SJCRH30 (cell line): ENCODE results near the gene MAB21L3. TPM values are rescaled to one million over a fixed set of nuclear protein-coding genes. Genes with fewer than 3 reads are reported as not detected.

Experiments used
- DNase-seq, 2 experiments: peaks; one replicate each; pipeline ENCODE4 v3.0.0-alpha.2; 2015 to 2020
- H3K27ac ChIP-seq: fragments of 250-450 bp; sonication (Bioruptor Pico); 2 replicates; pipeline ENCODE4 v1.5.1; 2020; ENCODE audit warnings: mild to moderate bottlenecking, moderate library complexity
- H3K27me3 ChIP-seq: fragments of 250-450 bp; sonication (Bioruptor Pico); 2 replicates; pipeline ENCODE4 v1.5.1; 2020; ENCODE audit warnings: mild to moderate bottlenecking, moderate library complexity
- H3K36me3 ChIP-seq: fragments of 250-450 bp; sonication (Bioruptor Pico); 2 replicates; pipeline ENCODE4 v1.5.1; 2020; ENCODE audit warnings: mild to moderate bottlenecking, moderate library complexity
- H3K4me1 ChIP-seq: fragments of 250-450 bp; sonication (Bioruptor Pico); 2 replicates; pipeline ENCODE4 v1.5.1; 2020; ENCODE audit warnings: mild to moderate bottlenecking, moderate library complexity
- H3K4me3 ChIP-seq: fragments of 250-450 bp; sonication (Bioruptor Pico); 2 replicates; pipeline ENCODE4 v1.5.1; 2020; ENCODE audit warnings: mild to moderate bottlenecking, moderate library complexity
- H3K9me3 ChIP-seq: fragments of 250-450 bp; sonication (Bioruptor Pico); replicated peaks from 2 replicates; pipeline ENCODE4 v1.5.1; 2020; ENCODE audit warnings: mild to moderate bottlenecking, moderate library complexity
- total RNA-seq: library from RNA; depleted of rRNA; stranded (reverse); fragments of >200 nt; shearing (Covaris generic); gene quantifications from 2 replicates; pipeline ENCODE4 v1.2.3, GENCODE V29; 2014

MAB21L3 gene
- total RNA-seq, 1 experiment from 2014 or later: 0.95 TPM

DNA sequence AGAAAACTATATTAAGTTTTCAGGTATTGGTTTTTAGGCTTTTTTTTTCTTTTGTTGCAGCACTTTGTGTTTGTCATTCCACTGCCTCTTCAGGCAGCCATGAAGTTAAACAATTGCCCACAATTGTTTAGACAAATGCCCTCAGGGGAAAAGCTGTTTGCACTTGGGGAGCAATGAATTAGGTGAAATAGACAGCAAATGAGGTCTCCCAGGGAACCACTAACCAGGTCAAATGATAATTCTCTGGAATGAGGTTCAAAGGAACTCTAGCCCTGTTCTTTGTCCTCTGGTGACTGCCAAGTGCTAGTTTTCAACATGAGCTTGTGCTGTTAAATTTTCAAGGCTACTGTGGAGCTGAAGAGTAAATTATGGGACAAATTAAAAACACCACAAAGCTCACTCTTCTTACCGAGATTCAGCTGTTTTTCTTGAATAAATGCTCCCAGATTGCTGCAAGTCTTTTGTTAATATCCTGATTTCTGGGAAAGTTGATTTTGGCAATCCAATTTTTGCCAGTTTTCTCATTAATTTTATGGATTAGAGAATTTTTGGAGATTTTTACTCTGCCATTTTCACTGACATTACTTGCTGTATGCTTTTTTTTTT, 15.1 kb upstream of the MAB21L3 start:
- H3K4me3 ChIP-seq: no peak overlapping the region
- no peaks in the 10 kb centered on the region for H3K4me1 ChIP-seq
- H3K9me3 ChIP-seq: no peaks in the 10 kb centered on the region
- no peak for DNase-seq
- H3K27me3 ChIP-seq: no peaks in the 10 kb centered on the region
- no peak overlapping the region for H3K27ac ChIP-seq
- no peaks in the 10 kb centered on the region for H3K36me3 ChIP-seq

DNA sequence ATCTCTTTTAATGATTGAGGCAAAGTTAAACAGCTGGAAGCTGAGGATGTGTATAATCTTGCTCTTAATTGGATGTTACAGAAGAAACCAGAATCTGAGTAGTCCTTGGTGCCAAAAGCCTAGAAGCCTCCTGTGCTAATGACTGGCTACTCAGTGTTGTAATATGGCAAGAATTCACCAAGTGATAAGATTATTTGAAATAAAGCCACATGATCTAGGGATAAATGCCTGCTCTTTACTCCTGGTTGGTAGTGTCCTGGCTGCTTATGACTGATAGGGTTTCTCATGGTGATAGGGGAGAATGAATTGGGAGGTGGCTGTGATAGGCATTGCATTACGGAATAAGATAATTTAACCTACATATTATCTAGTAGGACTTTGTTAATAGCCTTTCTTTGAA, 13.6 kb upstream of the MAB21L3 start:
- no peak for DNase-seq
- H3K27ac ChIP-seq: no peak overlapping the region
- H3K4me1 ChIP-seq: no peaks in the 10 kb centered on the region
- no peaks in the 10 kb centered on the region for H3K9me3 ChIP-seq
- H3K27me3 ChIP-seq: no peaks in the 10 kb centered on the region
- H3K36me3 ChIP-seq: no peaks in the 10 kb centered on the region
- no peak overlapping the region for H3K4me3 ChIP-seq

DNA sequence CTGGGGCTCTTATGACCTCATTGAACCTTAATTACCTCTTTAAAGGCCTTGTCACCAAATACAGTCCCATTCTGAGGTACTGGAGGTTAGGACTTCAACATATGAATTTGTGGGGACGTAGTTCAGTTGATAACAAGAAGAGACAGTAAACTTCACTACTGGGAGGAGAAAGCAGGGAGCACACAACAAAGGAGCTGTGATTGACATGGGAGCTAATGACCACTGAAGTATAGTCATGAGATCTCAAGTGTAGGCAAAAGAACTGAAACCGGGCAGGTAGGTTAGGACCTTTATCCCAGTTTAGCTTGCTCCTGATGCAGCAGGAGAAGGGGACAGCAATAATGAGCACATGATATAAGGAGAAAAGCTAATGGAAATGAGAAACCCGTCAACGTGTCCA, 11.8 kb upstream of the MAB21L3 start:
- H3K4me3 ChIP-seq: no peak overlapping the region
- no peak for DNase-seq
- H3K36me3 ChIP-seq: no peaks in the 10 kb centered on the region
- no peaks in the 10 kb centered on the region for H3K9me3 ChIP-seq
- H3K27ac ChIP-seq: no peak overlapping the region
- no peaks in the 10 kb centered on the region for H3K4me1 ChIP-seq
- H3K27me3 ChIP-seq: no peaks in the 10 kb centered on the region

DNA sequence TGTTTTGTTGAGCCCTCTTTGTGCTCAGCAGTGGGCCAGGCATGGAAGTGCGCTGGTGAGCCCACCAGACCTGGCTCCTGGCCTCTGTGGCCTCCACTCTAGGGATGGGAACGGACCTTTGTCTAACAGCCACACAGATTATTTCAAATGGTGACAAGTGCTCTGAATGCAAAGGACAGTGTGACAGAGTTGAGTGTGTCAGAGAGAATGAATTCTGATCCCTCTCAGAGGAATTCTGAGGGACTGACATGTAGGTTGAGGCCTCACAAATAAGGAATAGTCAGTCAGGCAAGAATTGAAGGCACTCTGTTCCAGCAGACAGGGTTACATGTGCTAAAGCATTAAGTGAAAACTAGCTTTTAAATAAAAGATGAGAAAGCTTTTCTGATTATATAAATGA, 11.3 kb upstream of the MAB21L3 start:
- Histone ChIP-seq H3K9me3 (no peaks in the 10 kb centered on the region), H3K27ac (no peak overlapping the region), H3K36me3 (no peaks in the 10 kb centered on the region), H3K4me1 (no peaks in the 10 kb centered on the region), H3K27me3 (no peaks in the 10 kb centered on the region), H3K4me3 (no peak overlapping the region)
- no peak for DNase-seq

DNA sequence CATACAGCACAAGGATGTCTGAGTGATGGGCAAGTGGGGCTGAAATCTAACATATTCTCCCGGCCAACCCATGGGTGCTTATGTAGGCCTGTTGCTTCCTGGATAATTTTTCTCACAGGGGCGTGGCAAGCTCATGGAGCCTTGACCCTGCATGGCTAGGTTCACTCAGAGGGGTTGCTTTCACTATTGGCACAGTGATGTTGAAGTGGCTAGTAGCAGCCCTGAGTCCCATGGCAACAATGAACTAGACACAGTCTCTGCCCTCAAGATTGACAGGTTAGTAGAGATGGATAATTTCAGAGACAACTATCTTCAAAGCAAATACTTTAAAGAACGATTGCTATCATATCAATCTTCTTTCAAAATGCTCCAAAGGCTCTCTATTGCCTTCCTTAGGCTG, 6.5 kb upstream of the MAB21L3 start:
- no peaks in the 10 kb centered on the region for H3K27me3 ChIP-seq
- H3K4me3 ChIP-seq: no peak overlapping the region
- no peaks in the 10 kb centered on the region for H3K9me3 ChIP-seq
- no peak overlapping the region for H3K27ac ChIP-seq
- H3K36me3 ChIP-seq: no peaks in the 10 kb centered on the region
- no peak for DNase-seq
- H3K4me1 ChIP-seq: no peaks in the 10 kb centered on the region

DNA sequence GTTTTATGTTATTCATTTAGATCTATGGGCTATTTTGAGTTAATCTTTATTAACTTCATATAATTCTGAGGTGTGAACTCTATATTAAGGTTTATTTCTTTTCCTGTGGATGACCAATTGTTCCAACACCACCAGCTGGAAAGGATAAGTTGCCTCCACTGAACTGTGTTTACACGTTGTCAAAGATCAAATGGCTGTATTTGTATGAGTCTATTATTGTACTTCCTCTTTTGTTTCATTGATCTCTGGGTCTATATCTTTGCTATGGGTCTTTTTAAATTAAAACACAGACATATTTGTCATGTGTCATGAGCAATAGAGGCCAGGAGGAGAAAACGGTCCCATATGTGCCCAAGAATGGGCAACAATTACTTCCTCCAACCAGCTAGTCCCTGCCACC, 5.2 kb upstream of the MAB21L3 start:
- no peak for DNase-seq
- H3K9me3 ChIP-seq: no peaks in the 10 kb centered on the region
- no peaks in the 10 kb centered on the region for H3K27me3 ChIP-seq
- H3K27ac ChIP-seq: no peak overlapping the region
- no peaks in the 10 kb centered on the region for H3K4me1 ChIP-seq
- no peaks in the 10 kb centered on the region for H3K36me3 ChIP-seq
- H3K4me3 ChIP-seq: no peak overlapping the region

DNA sequence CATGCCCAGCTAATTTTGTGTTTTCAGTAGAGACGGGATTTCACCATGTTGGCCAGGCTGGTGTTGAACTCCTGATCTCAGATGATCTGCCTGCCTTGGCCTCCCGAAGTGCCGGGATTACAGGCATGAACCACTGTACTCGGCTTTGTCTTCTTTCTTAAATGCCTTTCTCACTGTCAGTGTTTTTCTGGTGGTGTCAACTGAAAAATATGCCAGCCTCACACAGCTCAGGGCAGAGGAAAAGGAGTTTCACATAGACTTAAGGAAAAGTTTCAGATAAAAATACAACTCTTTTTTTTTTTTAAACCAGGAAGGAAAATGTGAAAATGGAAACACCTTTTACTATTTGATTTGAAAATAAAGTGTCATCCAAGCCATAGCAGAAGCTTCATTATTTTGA, 4.6 kb upstream of the MAB21L3 start:
- no peaks in the 10 kb centered on the region for H3K36me3 ChIP-seq
- H3K27ac ChIP-seq: no peak overlapping the region
- H3K27me3 ChIP-seq: no peaks in the 10 kb centered on the region
- H3K9me3 ChIP-seq: no peaks in the 10 kb centered on the region
- H3K4me1 ChIP-seq: no peaks in the 10 kb centered on the region
- H3K4me3 ChIP-seq: no peak overlapping the region
- no peak for DNase-seq

DNA sequence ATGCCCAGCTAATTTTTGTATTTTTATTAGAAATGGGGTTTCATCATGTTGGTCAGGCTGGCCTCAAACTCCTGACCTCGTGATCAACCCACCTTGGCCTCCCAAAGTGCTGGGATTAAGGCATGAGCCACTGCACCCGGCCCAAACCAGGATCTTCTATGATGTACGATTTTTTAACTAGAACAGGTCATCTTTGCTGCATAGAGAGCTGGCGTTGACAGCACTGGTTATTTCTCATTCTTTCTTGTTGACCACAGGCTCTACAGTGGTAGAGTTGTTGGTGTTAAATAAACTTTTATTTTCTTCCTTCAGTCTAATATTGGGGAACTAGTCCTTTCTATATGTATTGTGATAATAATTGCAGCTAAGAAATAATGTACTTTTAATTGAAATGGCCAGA, 3.8 kb upstream of the MAB21L3 start:
- no peaks in the 10 kb centered on the region for H3K27me3 ChIP-seq
- H3K27ac ChIP-seq: no peak overlapping the region
- no peaks in the 10 kb centered on the region for H3K36me3 ChIP-seq
- no peaks in the 10 kb centered on the region for H3K9me3 ChIP-seq
- no peaks in the 10 kb centered on the region for H3K4me1 ChIP-seq
- DNase-seq: no peak
- H3K4me3 ChIP-seq: no peak overlapping the region

DNA sequence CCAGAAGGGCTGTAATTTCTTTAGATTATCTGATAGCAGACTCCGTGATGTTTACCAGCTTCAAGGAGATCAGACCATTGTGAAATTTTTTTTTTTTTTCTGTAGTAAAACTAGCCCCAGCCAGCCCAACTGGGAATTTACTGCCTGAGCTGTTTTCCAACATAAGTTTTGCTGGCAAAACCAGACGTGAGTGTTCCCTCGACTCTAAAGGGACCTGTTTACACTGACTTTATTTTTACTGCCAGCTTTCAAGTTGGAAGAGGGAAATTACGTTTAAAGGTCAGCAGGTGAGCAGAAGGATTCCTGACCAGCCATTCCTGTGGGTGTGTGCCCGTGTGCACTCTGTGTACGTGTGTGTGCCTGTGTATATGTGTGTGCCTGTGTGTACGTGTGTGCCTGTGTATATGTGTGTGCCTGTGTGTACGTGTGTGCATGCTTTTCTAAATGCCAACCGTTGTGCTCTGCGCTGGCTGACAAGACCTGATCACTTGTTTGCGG, 374 bp downstream of the MAB21L3 start:
- no peak for DNase-seq
- H3K27ac ChIP-seq: no peak overlapping the region
- no peaks in the 10 kb centered on the region; the same call in 1 of the 2 replicates for H3K27me3 ChIP-seq
- peaks cover 14% of the 10 kb centered on the region for H3K4me1 ChIP-seq
- no peaks in the 10 kb centered on the region for H3K9me3 ChIP-seq
- H3K4me3 ChIP-seq: no peak overlapping the region
- no peaks in the 10 kb centered on the region for H3K36me3 ChIP-seq

DNA sequence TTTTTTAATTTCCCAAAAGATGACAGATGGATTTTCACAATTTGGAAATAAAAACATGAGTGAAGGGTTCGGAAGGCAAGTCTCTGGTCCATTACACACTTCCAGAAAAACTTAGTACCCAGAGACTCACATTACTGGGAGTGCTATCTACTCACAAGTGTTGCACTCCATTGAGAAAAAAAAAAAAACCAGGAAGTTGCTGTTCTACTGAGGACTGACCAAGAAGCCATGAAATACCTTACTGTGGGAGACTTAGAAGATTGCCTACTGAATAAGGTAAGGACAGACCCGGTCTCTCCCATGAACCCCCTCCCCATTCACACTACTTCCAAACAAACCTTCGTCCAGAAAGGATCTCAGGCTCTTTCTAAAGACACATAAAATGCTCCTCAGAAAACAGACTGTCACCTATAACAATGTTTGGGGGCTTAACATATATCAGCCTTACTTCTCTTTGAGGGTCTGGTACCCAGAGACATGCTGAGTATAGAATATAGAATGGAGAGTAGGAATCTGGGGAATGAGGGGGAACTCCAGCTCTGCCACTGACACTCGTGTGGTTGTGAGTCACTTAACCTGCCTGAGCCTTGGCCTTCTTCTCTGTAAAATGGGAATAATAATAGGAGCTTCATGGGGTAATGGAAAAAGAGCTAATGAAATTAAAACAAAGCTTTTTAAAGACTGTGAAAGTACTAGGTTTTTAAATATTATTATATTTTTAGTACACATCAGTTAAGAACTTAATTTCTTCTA, 1.4 kb downstream of the MAB21L3 start:
- Histone ChIP-seq H3K4me1 (peaks cover 14% of the 10 kb centered on the region), H3K4me3 (no peak overlapping the region), H3K27me3 (no peaks in the 10 kb centered on the region; the same call in 1 of the 2 replicates), H3K9me3 (no peaks in the 10 kb centered on the region), H3K27ac (no peak overlapping the region), H3K36me3 (no peaks in the 10 kb centered on the region)
- DNase-seq: no peak

DNA sequence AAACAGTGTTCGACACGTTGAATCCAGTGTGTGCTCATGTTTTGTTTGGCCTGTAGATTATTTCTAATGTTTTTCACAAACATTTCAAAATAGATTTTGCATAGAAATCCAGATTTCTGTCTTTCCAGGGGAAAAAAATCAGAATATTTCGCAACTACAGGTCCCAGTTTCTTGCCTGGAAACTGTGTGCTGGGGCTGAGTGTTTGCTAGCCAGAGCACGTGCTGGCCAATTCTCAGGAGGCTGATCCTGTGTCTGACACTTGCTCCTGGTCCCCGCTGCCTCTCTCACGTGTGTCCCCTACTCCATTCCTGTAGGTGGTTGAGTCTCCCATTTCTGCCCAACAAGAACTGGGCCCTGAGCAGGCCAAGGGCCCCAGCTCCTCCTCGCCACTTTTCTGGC, 2.4 kb downstream of the MAB21L3 start:
- H3K27me3 ChIP-seq: no peaks in the 10 kb centered on the region; the same call in 1 of the 2 replicates
- peaks cover 14% of the 10 kb centered on the region for H3K4me1 ChIP-seq
- no peak overlapping the region for H3K27ac ChIP-seq
- no peaks in the 10 kb centered on the region for H3K36me3 ChIP-seq
- no peak overlapping the region for H3K4me3 ChIP-seq
- DNase-seq: no peak
- H3K9me3 ChIP-seq: no peaks in the 10 kb centered on the region

DNA sequence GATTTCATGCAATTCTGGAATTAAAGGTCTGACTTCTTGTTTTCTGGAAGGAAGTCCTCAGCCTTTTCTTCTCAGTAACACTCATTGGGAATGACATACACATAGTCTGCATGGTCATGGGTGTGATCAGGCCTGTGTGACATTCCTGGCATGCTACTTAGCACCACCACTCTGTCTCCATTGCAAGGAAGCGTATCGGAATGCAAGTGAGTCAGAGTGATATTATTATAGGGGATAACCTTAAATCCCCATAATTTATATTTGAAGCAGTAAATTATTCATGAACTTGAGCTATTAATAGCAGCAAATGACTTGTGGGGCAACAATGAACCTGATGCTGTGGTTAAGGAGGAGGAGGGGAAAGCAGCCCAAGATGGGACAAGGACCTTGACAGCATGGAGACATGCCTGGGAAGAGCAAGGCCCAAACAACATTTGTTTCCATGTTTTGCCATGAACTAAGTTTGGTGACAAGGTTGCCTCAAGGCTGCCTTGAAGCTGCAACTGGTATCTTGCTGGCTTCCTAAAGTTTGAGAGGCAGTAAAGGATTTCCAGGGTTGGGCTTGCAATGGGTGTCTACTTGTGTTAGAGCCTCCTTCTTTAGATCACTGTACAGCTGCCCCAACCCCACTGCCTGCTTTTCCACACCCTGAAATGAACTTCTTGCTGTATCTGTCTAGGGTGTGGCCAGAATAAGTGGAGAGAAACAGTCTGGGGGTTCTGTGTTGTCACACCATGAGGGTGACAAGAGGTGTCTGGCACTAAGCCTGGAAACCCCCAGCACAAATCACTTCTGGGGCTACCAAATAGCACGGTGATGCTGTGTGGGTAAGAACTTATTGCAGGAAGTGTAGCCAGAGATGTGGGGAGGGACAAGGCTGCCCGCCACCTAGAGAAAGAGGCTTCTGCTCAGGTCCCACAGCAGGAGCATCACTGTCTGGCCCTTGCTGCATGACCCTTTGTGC, 4.6 kb downstream of the MAB21L3 start:
- Histone ChIP-seq H3K27ac (peak overlapping the region; percentile 49; the same call in 1 of the 2 replicates), H3K4me1 (peaks cover 14% of the 10 kb centered on the region), H3K9me3 (no peaks in the 10 kb centered on the region), H3K36me3 (no peaks in the 10 kb centered on the region), H3K27me3 (no peaks in the 10 kb centered on the region; the same call in 1 of the 2 replicates), H3K4me3 (no peak overlapping the region)
- peak; percentile 48 to 53 for DNase-seq

DNA sequence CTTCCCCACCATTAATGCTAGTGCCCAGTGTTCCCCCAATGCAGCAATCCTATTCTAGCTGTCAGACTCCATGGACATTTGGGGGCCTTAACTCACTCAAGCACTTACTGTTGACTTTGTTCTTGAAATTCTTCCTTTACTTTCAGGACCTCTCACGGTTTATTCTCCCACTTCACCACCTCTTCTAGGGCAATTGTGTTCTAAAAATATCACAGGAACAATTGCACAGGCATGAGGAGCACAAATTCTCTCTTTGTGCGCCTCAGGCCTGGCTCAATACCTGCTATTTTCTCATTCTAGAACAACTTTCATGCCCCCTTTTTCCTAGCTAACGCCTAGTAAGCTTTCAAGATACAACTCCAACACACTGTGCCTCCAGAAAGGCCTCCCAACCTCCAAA, 7.3 kb downstream of the MAB21L3 start:
- Histone ChIP-seq H3K27me3 (no peaks in the 10 kb centered on the region; the same call in 1 of the 2 replicates), H3K4me3 (no peak overlapping the region), H3K27ac (no peak overlapping the region), H3K36me3 (no peaks in the 10 kb centered on the region), H3K9me3 (no peaks in the 10 kb centered on the region), H3K4me1 (peaks cover 14% of the 10 kb centered on the region)
- DNase-seq: no peak

DNA sequence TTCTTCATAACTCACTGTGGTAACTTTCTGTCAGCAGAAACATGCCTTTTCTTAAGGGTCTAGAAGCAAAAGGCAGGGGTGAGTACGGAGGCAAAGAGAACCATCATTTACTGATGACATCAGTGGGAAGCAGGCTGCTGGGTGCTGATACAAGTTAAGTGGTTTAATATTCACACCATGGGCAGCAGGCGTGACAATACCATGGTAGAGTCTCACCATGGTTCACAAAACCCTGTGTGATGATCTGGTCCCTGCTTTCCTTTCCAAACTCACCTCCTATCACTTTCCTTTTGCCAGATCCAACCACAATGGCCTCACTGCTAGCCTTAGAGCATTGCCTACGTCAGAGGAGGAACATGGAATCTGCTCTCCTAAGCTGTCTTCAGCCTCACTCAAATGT, 8.7 kb downstream of the MAB21L3 start:
- H3K36me3 ChIP-seq: no peaks in the 10 kb centered on the region
- H3K4me3 ChIP-seq: no peak overlapping the region
- H3K9me3 ChIP-seq: no peaks in the 10 kb centered on the region
- no peak for DNase-seq
- H3K27ac ChIP-seq: no peak overlapping the region
- no peaks in the 10 kb centered on the region for H3K27me3 ChIP-seq
- peaks cover 14% of the 10 kb centered on the region for H3K4me1 ChIP-seq
